Adrenal gland (tissue), 5 donors: ENCODE results near the gene EFNA3.

Experiments
- POLR2A ChIP-seq, 2 donors: fragments of 450-650 bp; IDR thresholded peaks; one replicate each; pipeline ENCODE4 v1.6.1; 2017; ENCODE audit warnings: antibody characterized with exemption in 2 of 2, mild to moderate bottlenecking in 2 of 2, moderate library complexity in 1 of 2
- TF ChIP-seq, protein P1 (sequence below), 6 experiments: fragments of 450-650 bp in 4 of 6; fragments of 200-600 bp in 2 of 6; sonication (generic) in 1 of 6; IDR thresholded peaks; 1 replicate in 5 of 6; 2 replicates in 1 of 6; pipeline versions ENCODE4 v1.5.1 to v1.8.0; 2016 to 2021; ENCODE audit warnings: antibody characterized with exemption in 6 of 6, mild to moderate bottlenecking in 2 of 6, moderate library complexity in 1 of 6
- donor health status: DM: no; HTN: no; CAD: no.

DNA sequence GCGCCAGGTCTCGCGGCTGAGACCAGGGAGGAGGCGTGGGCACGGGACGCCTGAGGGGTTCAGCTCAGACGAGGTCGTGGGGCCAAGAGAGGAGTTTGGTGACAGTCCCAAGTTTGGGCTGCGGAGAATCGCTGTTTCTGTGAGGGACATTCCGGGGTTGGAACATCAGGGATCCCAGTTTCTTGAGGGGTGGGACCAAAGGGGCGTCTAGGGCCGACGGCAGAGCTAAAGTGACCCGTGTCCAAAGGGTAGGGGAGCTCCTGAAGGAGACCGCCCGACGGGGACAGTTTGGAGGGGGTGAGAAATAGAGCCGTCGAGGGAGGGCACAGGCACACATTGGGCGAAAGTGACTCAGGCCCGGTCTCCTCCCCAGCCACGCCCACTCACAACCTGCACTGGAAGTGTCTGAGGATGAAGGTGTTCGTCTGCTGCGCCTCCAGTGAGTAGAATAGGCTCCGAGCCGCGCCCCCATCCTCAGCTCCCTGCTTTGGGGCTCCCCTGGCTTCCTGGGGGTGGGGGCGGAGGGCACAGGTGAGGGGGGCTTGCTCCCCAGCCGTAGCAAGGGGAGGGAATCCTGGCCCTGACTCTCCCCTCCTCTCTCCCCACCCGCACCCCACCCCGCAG, 7.0 kb downstream of the EFNA3 start:
- no peak for TF ChIP-seq POLR2A (IDR thresholded peaks at IDR 0.05)
- TF ChIP-seq, protein P1, sequence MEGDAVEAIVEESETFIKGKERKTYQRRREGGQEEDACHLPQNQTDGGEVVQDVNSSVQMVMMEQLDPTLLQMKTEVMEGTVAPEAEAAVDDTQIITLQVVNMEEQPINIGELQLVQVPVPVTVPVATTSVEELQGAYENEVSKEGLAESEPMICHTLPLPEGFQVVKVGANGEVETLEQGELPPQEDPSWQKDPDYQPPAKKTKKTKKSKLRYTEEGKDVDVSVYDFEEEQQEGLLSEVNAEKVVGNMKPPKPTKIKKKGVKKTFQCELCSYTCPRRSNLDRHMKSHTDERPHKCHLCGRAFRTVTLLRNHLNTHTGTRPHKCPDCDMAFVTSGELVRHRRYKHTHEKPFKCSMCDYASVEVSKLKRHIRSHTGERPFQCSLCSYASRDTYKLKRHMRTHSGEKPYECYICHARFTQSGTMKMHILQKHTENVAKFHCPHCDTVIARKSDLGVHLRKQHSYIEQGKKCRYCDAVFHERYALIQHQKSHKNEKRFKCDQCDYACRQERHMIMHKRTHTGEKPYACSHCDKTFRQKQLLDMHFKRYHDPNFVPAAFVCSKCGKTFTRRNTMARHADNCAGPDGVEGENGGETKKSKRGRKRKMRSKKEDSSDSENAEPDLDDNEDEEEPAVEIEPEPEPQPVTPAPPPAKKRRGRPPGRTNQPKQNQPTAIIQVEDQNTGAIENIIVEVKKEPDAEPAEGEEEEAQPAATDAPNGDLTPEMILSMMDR (IDR thresholded peaks at IDR 0.05): no peak
